HG03064 (cell line): Measurements from ENCODE around the gene CTBP2.
"Not testable (repeated sequence)": the region's sequence is repeated elsewhere in the genome, so short reads cannot be mapped to it uniquely, and the experiment has no call there.

Source experiments
- ATAC-seq: cut with Tn5 transposase; IDR thresholded peaks from one replicate; pipeline ENCODE4 v1.9.1; 2021; ENCODE audit warnings: low read depth; ENCODE audit not compliant: unreplicated experiment

Gene CTBP2

DNA sequence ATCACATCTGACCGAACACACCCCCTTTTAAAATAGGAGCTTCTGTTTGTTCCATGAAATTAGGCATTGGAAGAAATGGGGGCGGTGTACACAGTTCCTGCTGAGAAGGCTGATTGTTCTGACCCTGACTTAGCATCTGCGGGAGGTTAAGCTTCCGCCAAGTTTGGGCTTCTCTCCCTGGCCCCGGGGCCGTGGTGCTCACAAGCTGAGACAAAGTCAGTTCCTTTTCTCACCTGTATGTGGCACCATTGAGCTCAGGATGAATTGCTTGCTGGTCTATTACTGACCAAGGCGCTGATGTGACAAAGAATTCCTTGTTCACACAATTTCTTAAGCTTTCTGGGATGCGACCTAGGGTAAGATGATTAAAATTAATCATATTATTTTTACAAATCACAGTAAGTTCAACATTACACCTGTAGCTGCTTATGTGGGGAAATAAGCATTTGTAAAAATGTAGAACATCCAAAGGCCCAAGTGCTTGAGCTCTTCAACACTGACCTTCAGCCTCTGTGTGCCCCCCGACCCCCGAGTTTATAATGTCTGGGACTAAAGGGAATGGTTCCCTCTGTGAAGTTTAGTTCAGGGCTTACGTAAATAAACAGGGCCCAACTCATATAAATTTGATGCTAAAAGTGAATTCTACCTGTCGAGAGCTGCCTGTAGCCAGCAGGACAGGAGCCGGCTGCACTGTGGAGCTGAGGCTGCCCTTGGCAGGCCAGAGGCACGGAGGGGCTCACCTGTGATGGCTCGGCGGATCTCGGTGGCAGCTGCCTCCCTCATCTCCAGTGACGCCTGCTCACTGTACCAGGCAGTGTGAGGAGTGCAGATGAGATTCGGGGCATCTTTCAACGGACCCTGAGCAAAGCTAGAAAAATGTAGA is 167.7 kb downstream of the CTBP2 start:
- no peak for ATAC-seq

DNA sequence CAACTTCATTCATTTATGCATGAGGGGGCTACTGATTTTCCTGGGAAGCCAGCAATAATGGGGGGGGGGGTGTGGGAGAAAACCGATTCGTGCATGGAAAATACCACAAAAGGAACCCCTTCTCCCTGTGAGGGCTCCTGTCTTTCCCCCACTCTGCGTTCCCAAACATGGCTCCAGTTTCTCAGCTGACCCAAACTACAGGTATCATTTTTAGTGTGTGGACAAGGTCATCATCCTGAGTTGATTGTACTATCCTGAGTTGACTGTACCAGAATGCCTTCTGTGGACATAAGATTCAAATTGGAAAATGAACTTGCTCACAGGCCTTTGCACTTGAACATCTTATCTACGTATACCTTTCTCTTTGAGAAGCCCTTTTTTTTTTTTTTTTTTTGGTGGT is 168.5 kb downstream of the CTBP2 start:
- ATAC-seq: no peak

DNA sequence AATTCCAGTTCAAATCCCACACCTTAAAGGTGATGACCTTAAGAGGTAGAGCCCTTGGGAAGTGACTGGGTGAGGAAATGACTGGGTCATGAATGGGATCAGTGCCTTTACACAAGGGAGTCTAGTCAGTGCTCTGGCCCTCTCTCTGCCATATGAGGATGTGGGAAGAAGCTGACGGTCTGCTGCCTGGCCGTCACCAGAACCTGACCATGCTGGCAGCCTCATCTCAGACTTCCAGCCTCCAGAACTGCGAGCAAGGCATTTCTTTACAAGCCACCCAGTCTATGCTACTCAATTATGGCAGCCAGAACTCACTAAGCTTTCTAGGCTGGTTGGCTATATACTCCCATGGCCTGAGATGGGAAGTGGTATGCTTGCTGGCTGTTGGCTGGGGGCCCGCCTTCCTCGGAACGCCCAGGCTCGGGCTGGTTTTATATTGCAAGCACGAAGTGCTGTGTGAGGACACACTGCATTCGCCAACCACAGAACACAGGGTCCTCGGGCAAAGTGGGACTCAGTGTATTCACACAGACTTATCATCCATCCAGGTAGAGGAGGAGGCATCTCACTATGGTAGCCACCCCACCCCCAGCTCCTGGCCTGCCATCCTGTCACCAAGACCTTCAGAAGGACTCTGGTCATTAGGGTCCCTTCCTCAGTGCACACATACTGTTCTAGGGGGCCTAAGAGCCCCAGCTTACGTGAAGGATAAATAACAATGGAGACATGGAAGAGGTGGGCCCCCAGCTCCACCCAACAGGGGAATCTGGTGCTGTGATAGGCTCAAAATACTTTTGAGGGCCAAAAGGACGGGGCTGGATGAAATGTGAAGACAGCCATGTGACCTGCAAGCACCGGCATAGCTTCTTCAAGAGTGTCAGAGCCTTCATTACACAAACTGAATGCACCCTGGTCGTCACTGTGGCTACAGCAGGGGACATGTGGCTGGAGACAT is 169.4 kb downstream of the CTBP2 start:
- no peak for ATAC-seq

GRCh38 chr10:124989526-124989925 is 170.8 kb downstream of the CTBP2 start:
- no peak for ATAC-seq

DNA sequence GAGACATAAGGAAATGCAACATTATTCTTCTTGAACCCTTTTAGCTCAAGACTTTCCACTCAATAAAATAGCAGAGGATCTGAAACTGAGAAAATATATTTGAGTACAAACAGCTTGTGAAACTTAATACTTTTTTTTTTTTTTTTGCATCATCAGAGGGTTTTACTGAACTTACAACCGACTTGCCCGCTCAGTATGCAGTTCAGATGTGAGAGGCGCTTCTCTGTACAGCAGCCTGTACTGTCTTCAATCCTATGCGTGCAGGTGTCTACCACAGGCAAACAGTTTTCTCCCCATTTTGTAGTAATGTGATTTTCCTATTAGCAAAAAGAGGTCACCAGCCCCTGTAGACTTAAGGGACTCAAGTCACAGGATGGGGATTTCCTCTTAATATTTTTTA is 171.6 kb downstream of the CTBP2 start:
- ATAC-seq: not testable (repeated sequence)

- ATAC-seq: no peak
Observed at GRCh38 chr10:124987788-124988187, 172.6 kb downstream of the CTBP2 start.

DNA sequence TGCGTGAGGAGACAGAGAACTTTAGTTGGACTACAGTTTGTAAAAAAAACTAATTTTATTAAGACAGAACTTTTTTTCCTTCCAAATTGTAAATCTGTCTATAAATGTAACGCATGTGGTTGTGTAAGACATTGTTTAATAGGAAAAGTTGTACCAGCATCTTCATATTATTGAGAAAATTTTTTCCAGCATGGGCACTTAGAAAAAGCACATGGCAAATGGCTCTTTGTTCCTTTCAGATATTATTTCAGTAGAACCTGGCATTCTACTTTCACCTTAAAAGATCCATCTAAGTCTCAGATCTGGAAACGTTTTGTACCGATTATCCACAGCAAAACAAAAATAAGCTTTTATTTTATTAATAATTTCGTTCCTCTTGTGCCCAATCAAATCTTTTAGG is 175.2 kb downstream of the CTBP2 start:
- no peak for ATAC-seq

DNA sequence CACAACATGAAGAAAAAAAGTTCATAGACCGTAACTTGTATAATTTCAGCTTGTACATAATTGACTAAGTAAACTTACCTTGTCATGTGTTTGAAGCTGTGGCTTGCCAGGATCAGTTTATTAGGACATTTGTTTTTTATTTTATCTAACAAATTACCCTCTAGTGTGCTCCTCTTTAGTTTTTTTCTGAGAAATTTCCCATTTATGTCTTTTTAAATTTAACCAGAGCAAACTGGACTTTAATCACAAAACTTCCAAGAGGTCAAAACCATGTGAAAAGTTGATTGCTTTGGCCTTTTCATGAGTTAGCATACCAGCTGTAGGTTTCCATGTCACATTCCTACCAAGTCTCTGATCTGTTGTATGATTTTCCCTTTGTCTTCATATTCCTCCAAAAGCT is 176.0 kb downstream of the CTBP2 start:
- ATAC-seq: no peak

GRCh38 chr10:124983321-124983720 is 177.0 kb downstream of the CTBP2 start:
- no peak for ATAC-seq

GRCh38 chr10:124978376-124978725 is 182.0 kb downstream of the CTBP2 start:
- ATAC-seq: no peak

- no peak for ATAC-seq
Observed at GRCh38 chr10:124977648-124978375, 182.6 kb downstream of the CTBP2 start.

DNA sequence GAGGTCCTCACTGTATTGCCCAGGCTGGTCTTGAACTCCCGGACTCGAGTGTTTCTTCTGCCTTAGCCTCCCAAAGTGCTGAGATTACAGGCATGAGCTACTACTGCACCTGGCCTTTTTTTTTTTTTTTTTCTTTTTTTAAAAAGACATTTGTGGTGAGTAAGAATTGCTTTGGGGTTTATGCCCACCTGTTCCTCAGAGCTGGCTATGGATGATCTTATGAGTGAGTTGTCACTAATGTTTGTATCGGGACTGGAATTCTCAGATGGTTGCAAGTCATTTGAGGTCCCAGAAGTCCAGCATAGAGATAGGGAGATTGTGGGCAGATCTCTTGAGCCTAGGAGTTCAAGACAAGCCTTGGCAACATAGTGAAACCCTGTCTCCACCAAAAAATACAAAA is 183.2 kb downstream of the CTBP2 start:
- ATAC-seq: no peak

GRCh38 chr10:124975977-124976514 is 184.3 kb downstream of the CTBP2 start:
- peak; percentile 78 for ATAC-seq

DNA sequence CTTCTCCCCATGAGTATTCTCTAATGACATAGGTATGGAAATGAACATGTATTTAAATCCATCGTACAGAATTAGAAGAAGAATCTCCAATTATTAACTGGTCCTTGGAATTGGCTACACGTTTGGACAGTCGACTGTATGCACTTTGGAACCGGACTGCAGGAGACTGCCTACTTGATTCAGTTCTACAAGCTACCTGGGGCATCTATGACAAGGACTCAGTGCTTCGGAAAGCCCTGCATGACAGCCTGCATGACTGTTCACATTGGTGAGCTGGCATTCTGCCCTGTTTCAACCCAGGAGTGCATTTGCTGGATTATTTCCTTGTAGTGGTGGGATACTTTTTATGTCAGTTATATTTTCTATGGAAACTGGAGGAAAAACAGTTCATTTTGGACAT is 186.2 kb downstream of the CTBP2 start:
- no peak for ATAC-seq

- no peak for ATAC-seq
Observed at GRCh38 chr10:124972637-124973036, 187.7 kb downstream of the CTBP2 start.

DNA sequence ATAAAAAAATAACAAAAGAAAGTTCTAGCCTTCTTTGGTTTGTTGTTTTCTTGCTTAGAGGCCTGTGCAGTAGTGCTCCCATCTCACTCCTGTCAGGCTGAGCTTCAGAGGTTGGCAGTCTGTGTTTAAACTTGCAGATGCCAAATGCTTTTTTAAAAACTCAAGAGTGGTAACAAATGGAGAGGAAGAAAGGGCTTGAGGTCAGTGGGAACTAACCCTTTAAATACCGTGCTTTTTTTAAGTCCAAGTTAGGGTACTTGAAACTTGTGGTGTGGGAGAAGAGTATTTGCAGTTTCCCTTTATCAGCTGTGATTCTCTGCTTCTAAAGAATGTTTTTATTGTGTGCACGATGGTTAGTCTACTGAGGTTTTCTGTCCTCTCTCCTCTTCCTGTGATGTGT is 189.1 kb downstream of the CTBP2 start:
- no peak for ATAC-seq

- no peak for ATAC-seq
Observed at GRCh38 chr10:124967255-124967654, 193.1 kb downstream of the CTBP2 start.

DNA sequence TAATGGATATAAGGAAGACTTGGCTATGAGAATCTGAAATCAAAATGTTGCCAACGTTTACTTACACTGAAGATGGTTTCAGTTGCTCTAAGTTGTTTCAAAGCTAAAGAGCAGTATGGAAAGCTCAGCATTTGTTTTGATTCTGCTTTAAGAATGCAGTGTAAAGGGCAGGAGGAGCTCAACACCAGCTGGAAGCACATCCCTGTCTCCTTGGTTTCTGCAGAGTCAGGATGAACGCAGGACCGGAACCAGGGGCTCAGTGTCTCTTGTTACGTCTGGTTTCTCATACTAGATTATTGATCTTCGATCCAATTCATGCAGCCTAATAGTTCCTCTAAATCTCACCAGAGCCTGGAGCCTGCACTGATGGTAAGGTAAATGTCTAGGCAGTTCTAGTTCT is 194.4 kb downstream of the CTBP2 start:
- no peak for ATAC-seq

GRCh38 chr10:124963866-124964720 is 196.3 kb downstream of the CTBP2 start:
- no peak for ATAC-seq

- ATAC-seq: no peak
Observed at GRCh38 chr10:124962421-124962820, 197.9 kb downstream of the CTBP2 start.
